ENCODE data around the gene PRKCE.
"Not testable (repeated sequence)": the region's sequence is repeated elsewhere in the genome, so short reads cannot be mapped to it uniquely, and the experiment has no call there.

The PRKCE gene

DNA sequence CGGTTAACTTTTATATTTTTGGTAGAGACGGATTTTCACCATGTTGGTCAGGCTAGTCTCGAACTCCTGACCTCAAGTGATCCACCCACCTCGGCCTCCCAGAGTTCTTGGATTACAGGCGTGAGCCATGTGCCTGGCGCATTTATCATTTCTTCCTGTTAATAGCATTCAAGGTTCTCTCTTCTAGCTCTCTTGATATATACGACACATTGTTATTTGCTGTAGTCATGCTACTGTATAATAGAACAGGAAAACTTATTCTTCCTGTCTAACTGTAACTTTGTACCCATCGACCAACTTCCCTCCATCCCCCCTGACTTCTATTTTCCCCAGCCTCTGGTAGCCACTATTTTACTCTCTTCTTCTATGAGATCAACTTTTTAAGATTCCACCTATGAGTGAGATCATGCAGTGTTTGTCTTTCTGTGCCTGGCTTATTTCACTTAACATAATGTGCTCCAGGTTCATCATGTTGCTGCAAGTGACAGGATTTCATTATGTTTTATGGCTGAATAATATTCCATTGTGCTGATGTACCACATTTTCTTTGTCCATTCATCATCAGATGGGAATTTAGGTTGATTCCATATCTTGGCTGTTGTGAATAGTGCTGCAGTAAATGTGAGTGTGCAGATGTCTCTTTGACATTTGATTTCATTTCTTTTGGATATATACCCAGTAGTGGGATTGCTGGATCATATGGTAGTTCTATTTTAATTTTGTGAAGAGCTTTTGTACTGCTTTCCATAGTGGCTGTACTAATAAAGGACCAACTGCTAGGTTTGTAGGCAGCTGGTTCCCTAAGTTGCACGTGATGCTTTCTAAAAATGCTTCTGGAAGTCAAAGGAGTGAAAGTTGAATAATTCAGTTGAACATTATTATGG lies 205.2 kb downstream of the PRKCE start:
- DNase-seq: no peak

DNA sequence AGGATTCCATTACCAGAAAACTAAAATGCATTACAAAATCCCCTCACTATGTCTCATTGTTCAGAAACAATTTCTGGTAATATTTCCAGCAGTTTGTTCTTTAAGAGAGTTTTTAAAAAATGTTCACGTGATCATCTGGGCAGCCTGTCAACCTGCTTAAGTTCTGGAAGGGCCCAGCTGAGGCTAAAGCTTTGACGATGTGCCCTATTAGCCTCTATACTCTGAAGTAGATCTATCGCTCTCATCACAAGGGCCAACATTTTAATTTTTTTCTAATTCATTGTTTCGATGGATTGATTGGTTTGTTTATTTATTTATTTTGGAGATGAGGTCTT lies 205.8 kb downstream of the PRKCE start:
- no peak for DNase-seq

DNA sequence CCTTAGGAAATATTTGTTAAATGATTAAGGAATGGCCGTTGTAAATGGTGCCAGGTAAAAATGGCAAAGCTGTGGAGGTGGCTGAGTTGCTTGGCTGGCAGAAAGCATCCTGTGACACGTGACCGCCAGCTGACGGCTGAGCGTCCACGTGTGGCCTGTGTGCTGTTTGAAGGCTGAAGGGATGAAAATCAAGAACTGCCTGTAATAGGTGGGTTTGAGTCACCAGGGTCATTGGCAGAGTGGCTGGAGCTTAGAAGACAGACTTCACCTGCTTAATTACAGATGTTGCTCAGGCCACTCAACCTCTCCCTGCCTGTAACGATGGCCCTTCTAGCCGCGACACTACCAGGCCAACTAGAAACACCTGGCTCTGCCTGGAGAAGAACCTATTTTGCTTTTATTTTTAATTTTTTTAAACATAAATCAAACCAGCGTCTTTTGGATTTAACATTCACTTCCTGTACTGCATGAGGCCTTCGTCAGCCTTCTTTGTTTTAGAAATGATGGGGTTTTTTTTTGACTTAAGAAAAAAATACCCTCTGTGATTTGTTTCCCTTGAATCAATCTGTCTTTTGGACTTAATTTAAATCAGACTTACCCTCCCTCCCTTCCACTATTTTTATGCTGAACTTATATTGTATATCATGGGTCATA lies 206.5 kb downstream of the PRKCE start:
- no peak for DNase-seq

DNA sequence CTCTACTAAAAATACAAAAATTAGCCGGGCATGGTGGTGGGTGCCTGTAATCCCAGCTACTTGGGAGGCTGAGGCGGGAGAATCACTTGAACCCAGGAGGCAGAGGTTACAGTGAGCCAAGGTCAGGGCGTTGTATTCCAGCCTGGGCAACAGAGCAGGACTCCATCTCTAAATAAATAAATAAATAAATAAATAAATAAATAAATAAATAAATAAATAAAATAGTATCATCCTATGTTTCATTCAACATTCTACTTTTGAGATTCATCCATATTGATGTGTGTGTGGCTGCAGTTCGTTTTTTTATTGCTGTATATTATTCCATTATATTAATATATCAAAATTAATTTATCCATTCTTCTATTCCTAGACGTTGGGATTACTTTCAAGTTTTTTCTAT lies 207.4 kb downstream of the PRKCE start:
- DNase-seq: not testable (repeated sequence)

DNA sequence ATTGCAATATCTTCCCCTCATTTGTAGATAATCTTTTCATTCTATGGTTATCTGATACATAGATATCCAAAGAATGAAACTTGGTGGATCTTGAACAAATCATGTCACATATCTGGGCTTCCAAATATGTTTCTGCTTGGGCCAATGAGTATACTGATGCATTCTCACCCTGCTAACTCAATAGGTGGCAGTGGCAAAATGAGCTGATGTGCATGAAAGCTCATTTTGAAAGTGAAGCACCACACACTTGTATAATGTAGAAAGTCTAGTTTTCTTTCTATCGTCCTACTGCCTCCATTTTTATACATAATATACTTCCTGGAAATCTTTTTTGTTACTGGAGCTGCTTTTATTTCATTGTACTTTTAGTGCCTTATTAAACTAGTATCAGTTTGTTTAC lies 208.2 kb downstream of the PRKCE start:
- no peak for DNase-seq

DNA sequence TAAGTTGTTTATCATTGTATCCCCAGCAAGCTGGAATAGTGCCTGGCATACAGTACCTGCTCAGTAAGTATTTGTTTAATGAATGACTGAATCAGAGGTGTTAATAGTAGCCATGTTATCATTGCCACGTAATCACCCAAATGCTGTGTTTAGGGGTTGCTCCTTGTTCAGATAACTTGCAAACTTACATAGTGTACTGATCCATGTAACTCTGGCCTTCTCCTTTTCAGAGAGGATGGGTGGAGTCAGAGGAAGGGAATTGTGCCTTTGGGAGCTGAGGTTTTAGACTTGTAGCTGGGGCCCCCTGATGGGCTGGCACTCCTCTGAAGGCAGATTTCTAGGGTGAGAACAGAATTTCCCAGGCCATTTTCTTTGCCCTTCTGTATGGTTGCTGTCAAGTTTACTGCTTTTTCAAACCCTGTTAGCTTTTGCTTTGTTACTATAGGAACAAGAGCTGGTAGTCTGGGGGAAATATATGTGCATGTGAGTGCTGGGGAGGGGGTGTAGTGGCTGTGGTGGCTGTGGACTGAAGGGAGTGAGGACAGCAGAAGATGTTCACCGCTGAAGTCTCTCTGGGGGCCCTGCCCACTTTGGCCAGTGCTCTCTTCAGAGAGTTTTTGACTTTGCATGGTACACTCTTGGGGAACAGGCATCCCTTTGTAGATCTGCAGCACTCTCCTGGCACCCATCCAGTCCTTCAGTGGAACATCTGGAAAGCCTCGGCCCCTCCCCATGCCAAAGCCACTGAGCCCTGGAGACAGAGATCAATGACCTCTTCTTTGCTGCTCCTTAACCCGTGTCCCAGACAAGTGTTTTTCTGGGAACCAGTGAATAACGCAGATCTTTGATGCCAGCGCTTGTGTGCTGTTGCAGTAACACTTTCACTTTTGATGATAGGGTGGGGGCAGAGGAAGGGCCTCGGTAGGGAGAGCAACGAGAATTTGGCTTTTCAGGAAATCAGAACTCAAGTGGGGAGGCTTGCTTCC lies 209.0 kb downstream of the PRKCE start:
- peak in 50 of 58 donors; percentile 11 to 95 (median 56) for DNase-seq

DNA sequence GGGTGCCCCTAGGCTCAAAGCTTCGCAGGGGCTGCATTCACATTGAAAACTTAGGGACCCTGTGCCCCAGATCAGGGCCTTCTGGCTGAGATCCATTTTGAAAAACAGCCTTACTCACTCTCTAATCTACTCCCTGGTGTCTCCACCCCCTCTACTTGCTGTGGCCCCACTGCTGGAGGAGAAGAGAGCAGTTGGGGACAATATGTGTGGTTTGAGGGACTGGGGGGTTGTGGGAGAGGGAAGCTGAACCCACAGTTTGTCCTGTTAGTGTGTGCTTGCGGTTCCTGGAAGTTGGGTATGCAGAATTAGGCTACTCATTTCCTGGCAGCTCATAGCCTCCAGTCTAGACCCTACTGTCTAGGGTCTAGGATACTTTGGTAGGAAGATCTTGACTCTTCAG lies 211.4 kb downstream of the PRKCE start:
- no peak for DNase-seq

DNA sequence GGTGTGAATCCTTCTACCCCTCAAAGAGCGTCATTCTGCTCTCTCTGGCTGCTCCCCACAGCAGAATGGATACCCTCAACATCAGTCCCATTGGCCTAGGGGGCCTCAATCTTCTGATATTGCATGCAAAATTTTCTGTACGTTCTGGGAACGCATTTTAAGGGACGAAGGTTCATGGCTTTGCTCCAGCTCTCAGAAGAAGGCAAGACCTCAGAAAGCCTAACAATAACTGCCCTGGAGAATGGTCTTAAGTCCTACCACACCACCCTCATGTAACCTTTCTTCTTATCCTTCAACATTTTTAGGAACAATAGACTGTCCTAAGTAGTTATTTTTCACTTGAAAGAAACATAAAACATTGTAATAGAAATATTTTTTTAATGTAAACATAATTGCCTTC lies 212.6 kb downstream of the PRKCE start:
- DNase-seq: no peak

DNA sequence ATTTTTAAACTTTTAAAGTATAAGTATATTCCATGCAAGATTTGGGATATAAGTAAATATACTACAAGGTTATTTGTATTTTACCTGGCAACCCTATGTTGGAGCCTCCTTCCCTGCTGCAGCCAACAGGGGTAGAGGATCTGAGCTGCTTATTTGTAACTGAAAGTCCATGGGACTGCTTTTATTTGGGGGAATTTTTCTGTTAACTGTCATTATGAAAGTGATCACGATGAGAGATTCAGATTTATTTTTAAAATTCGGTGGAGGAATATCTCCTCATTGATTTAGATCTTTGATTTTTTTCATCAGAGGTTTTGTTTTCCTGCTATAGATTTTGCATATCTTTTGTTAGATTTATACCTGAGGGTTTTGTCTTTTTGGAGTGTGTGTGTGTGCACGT lies 215.9 kb downstream of the PRKCE start:
- DNase-seq: no peak

DNA sequence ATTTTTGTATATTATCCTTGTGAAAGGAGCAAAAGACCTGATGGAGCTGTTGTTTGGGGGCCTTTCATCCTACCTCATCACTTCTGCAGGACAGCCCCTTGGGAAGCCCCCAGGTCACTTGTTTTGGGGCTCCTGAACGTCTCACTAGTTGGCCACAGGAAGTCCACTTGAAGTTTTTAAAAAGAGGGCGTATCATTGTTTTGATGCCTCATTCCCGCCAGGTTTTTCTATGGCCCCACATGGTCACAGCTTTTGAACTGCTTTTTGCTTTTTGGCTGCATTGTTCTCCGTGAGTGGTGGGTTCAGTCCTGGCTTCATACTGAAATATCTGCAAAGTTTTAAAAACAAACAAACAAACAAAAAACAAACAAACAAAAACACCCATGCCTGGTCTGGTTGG lies 216.3 kb downstream of the PRKCE start:
- DNase-seq: no peak

DNA sequence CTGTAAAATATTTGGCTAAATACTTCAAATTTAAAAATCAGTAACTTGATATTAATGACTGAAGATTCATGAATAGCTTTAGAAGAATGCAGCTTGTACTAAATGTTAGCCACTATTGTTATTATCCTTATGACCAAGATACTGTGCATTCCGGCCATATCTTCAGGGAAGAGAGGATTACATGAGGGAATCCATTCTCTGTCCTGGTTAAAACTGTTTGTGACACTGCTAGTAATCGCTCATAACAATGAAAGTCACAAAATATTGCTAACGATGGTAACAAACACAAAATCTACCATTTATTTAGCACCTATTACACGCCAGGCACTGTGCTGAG lies 217.7 kb downstream of the PRKCE start:
- no peak for DNase-seq

DNA sequence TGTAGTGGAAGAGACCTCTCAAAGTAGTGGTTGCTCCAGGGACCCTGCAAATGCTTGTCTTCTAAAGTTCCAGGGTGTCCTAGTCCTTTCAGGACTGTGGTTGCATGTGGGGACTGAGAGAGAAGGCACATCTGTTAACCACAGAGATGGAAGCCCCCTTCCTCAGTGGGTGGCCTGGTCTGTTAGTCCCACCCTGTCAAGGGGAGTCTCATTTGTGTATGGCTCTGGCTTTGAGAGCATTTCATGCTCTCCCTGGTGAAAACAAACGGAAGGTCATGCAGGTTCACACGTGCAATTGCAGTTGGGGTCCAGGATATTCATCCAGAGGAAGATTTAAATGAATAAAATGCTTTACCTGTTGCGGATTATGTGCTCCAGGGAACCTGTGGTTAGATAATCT lies 219.6 kb downstream of the PRKCE start:
- DNase-seq: no peak

DNA sequence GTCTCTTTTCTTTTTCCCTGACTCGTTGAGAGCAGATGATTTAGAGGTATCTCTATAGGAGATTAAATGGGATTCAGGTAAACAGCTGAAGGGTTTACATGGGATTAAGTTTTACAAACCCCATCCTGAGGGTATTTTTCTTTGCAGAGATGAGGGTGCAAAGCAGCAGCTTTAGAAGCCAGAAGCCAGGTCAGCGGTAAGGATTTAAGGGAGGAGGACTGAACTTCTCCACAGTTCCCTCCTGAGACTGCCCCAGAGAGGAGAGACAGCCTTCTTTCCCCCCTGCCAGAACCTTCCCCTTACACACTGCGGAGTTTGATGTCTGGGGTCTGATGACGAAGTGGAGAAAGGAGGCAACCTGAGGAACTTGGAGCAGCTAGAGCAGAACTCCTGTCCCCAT lies 220.1 kb downstream of the PRKCE start:
- no peak for DNase-seq

DNA sequence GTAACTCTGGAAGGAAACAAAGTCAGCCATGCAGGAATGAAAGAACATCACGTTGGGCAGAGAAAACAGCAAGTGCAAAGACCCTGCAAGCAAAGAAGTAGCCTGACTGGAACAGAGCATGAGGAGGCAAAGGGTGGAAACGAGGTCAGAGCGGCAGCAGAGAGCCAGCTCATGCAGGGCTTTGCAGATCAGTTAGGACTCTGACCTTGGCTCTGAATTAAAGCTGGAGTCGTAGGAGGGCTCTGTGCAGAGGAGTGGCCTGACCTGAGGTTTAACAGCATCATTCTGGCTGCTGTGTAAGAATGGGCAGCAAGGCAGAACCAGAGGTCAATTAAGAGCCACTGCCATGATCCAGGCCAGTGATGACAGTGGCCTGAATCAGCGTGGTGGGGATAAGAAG lies 220.7 kb downstream of the PRKCE start:
- no peak for DNase-seq

DNA sequence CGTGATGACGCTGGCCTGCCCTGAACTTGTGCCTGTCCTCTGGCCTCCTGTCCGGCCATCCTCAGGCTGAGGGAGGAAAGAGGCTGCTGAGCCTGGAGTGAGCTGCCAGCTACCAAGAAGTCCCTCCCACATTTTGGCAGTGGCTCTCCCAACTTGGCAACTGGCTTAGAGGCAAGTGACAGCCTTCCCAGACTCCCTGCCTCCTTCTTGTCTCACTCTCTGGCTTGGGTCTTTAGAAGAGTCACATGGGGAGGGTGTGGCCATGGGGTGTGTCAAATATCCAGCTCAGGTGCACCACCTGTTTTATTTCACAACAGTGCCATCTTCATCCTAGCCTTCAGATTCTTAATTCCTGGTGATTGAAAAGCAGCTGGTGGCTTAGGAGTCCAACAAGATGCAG lies 222.9 kb downstream of the PRKCE start:
- DNase-seq: peak in 39 of 58 donors; percentile 12 to 74 (median 35)

DNA sequence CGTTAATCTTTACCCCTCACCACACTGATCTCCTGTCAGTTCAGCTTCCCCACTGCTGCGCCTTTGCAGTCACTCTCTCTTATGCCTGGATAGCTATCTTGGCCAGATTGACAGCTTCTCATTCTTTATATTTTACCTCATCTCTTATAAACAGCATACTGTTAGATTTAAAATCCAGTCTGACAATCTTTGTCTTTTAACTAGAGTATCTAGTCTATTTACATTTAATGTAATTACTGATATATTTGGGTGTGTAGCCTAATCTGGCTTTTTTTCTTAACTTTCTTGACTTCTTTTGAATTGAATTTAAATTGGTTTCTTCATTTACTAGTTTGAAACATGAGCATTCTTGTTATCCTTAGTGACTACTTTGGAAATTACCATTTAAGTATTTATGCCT lies 225.1 kb downstream of the PRKCE start:
- no peak for DNase-seq

DNA sequence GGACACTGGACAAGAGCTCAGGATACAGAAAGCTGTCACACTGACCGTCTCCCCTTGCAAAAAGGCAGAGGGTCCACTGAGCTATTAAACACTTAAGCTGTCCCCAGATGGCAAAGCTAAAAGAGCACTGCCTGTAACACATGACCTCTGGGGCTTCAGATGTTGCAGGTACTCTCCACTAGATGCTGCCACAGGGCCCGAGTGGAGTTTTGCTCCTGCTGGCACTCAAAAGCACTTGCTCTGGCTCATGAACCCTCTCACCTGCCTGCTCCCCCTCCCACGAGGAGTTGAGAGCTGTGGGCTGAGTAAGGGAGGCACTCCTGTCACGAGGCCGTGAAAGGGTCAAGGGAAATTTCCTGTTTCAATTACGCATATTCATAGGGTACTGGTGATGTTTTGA lies 227.9 kb downstream of the PRKCE start:
- DNase-seq: no peak

DNA sequence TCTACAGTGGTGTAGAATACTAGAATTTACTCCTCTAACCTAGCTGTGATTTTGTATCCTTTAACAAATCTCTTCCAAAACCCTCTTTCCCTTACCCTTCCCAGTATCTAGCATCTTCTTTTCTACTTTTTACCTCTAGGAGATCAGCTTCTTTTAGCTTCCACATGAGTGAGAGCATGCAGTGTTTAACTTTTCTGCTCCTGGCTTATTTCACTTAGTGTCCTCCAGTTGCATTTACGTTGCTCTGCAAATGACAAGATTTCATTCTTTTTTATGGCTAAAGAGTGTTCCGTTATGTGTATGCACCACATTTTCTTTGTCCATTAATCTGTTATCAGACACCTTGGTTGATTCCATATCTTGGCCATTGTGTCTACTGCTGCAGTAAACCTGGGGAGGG lies 228.5 kb downstream of the PRKCE start:
- no peak for DNase-seq

DNA sequence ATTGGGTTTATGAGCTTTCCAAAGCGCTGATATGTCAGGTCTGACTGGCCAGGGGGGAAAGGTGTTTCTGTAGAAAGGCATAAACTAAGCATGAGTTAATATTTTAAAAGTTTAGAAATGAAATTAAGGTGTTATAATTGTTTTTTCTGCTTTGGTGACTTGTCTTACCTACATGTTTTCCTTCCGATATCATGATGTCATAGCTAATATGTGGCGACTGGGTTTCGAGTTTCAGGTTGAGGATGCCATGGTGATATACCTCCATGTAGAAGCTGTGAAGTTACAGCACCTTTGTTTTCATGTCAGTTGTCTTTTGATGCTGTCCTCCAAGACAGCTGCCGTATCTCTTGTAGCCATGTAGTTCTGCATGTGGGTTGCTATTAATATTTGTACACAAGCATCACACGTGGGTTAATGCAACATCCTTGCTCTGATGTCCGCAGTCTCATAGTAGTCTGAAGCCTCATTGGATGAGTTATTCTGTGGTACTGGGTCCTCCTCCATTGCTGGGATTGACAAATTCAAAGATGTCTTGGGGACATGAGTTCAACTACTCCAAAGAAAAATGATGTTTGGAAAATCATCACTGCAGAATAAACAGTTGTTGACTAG lies 230.6 kb downstream of the PRKCE start:
- no peak for DNase-seq

DNA sequence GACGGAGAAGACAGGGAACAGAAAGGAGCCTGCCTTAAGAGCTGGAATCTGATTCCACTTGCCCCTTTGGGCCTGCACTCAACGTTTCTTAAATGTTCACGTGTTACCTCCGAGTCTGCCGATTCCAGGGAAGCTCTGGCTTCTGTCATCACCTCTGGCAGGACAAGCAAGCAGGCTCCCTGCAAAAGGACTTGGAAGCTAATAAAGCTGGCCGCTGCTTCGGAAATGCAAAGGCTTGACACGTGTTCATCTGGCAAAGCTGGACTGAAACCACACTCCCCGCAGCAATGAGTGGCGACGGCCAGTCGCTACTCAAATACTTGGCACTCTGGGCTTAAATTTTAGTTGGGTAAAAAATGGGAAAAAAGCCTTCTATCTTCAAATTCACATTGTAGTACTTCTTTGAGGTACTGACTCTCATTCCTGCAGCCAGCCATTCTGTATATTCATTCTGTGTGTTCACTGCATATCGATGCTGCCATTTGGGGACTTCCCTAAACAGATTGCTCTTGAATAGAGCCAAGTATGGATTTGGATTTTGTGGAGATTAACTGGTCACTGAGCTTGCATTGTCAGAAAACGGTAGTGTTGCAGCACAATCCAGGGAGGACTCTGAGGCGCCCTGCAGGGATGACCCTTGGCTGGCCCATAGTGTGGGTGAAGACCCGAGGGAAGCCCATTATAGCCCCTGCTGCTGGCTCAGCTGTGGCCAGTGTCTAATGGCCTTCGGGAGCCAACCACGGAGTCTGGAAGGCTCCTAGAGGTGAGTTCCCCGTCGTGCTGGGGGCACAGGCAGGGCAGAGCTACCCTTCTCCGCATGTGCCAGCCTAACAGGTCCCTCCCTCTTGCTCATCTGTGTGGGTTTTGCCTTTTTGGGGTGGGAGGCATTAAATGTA lies 231.5 kb downstream of the PRKCE start:
- peak in 16 of 58 donors; percentile 11 to 69 (median 21) for DNase-seq

All from anterior cingulate cortex (tissue), 58 donors.